Pons (tissue), 1 donor: ENCODE data around the gene GNG7.
"Not testable (repeated sequence)": the region's sequence is repeated elsewhere in the genome, so short reads cannot be mapped to it uniquely, and the experiment has no call there.

Experiments
- DNase-seq: peaks from one replicate; pipeline ENCODE4 v3.0.0-alpha.2; 2016; ENCODE audit warnings: low spot score

The GNG7 gene

DNA sequence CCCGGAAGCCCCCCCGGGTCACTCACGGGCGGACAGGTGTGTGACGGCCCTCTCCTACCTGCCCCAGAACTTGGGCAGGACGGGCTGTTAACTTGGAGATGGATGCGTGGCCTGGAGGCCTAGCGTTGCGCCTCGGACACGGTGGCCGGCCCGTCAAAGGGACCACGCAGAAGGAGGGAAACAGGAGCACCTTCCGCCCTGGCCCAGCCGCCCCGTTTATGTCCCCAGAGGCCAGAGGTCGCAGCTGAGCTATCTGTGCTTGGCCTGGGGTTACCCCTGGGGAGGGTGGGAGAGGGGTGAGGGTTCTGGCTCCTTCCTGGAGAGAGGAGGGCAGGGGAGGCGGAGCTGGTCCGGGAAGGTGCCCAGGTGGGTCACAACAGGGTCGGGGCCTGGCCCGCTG is 190.9 kb downstream of the GNG7 start:
- DNase-seq, result no peak

DNA sequence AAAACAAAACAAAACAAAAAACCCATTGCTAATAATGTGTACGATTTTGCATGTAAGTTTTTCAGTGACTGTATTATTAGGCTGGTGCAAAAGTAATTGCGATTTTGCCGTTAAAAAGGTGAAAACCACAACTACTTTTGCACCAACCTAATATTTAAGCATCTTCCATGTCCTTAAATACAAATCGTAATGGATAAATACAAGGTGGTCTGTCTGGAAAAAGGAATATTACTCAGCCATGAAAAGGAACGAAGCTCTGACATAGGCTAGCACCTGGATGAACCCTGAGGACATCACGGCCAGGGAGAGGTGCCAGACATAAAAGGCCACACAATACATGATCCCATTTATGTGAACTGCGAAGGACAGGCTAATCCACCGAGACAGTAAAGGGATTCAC is 193.4 kb downstream of the GNG7 start:
- no peak for DNase-seq

DNA sequence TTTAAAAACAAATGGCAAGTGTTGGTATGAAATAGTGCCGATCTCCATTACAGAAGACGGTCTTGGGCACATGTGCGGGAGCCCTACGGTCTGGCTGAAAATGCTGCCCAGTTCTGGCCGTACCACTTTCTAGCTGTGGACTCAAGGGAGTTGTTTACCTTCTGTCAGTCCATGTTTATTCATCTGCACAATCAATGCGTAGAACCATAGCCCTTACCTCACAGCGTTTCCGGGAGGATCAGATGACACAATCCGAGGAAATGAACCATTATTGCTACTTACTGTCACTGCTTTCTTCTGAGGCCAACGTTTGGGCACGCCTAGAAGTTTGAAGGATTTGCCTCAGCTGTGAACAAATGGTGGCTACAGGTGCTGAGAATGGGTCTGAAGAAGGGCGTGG is 195.4 kb downstream of the GNG7 start:
- DNase-seq, result peak; percentile 18

DNA sequence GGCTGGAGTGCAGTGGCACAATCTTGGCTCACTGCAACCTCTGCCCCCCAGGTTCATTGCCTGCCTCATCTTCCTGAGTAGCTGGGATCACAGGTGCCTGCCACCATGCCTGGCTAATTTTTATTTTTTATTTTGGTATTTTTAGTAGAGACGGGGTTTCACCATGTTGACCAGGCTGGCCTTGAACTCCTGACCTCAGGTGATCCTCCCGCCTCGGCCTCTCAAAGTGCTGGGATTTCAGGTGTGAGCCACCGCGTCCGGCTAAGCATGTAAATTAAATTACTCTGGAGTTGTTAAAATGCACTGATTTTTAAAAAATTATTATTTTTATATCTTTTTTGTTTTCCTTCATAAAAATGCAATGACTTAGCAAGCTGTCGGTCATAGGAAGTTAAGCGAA is 195.8 kb downstream of the GNG7 start:
- DNase-seq, result not testable (repeated sequence)

DNA sequence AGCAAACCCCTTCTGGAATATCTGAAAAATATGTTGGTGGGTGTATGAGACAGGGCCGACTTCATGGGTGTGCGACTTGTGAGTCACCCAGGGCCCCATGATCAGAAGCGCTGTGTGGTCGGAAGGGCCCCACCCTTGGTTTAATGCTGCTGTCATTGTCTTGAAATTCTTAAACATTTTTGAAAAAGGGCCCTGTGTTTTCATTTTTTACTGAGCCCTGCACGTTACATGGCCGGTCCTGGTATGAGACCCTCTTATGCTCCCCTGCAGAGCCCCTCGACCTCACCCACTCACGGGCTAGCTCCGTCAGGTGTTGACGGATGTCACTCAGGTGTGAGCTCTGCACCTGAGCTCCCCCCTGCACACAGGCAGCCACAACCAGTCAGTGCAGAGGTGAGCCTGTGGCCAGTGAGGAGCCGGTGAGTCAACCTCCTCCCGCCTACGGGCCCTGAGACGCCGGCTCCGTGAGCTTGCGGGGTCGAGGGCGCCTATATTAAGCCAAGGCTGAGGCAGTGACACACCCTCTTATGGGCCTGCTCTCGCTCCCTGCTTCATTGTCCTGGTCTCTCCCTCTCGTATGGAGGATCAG is 198.9 kb downstream of the GNG7 start:
- no peak for DNase-seq

DNA sequence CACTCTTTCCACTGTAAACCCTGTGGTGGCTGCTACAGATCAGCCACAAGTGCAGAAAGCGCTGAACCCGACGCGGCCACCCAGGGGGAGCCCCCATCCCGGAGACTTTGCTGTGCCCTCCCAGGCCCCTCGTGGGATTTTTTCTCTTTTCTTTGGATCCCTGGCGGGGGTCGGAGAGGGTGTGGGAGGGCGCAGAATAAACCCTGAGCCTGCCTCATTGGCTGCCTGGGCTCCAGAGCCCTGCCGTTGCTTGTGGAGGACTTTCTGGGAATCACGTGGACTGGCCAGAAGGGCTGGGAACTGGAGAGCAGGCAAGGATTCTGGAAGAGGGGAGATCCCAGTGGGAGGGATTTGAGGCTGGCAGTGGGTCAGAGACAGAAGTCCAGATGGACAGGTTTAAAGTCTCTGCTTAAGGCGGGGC is 201.6 kb downstream of the GNG7 start:
- DNase-seq, result no peak

DNA sequence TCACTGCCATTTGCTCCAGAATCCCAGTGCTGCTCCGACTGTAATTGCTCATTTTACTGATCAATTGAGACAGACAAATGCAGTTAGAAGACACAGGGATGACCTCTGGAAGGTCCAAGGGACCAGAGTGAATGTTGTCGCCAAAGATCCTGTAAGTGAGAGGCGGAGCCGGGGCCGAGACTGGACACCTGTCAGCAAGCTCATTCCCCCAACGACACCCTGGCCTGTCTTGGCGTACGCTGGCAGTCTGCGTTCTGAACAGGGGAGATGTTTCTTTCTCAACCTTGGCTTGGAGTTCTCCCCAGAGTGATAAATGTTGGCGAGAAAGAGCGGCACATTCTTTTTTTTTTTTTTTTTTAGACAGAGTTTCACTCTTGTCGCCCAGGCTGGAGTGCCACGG is 202.3 kb downstream of the GNG7 start:
- no peak for DNase-seq

DNA sequence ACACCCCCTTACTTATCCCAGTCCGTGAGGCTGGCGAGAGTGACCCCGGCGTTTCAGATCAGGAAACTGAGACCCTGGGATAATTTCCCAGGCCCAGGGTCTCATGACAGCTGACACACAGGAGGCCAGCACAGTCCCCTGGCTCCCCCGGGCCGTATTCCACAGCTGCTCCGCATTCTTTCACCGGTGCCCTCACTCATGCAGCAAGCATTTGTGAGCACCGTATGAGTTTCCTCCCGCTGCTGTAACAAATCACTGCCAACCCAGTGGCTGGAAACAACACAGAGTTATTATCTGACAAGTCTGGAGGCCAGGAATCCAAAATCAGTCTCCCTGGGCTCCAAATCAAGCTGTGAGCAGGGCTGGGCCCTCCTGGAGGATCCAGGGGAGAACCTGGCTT is 205.3 kb downstream of the GNG7 start:
- DNase-seq, result no peak

DNA sequence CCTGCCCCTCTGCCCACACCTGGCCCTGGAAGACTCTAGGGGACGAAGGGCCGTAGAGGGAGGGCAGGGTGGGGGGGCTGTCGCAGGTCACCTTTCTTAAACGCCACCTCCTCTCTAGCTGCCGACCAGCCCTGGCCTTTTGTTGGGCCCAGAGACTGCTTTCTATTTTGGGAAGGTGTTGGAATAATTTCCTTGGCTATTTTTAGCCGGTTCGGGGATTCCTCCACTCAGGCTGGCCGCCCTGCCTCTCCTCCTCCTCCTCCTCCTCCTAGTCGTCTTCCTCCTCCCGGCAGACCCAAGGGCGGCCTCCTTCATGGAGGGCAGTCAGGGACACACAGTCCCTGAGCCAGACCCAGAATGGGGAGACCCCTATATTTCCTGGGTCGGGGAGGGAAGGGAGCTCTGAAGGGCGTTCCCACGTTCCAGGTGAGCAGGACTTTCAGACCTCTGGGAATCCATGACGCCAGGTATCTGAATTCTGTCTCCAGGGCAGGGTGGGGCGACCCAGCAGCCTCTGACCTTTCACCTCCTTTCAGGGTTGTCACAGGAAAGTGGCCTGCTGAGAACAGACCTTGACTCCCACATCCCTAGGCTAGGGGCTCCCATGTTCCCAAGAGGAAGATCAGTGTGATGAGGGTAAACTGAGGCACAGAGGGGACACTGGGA is 206.7 kb downstream of the GNG7 start:
- DNase-seq, result no peak

DNA sequence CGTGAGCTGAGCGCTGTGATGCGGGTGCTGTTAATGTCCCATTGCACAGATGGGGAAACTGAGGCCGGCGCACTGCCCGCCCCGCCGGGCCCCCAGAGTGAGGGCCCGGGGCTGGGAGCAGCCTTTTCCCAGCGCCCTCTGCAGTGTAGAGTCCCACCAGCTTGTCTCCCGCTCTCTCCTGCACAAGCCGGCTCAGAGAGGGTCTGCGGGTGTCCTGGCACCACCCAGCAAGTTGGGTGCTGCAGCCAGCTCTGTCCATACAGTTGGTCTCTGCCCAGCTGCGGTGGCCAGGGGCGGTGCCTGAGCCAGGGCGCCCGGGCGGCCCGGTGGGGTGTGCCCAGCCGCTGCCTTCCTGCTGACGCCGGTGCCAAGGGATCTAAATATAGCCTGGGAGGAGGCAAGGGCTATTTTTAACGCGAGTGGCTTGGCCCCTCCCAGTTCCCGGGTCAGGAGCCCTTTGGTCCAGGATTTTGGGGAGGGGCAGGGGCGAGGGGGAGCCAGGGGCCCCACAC is 207.3 kb downstream of the GNG7 start:
- DNase-seq, result no peak

DNA sequence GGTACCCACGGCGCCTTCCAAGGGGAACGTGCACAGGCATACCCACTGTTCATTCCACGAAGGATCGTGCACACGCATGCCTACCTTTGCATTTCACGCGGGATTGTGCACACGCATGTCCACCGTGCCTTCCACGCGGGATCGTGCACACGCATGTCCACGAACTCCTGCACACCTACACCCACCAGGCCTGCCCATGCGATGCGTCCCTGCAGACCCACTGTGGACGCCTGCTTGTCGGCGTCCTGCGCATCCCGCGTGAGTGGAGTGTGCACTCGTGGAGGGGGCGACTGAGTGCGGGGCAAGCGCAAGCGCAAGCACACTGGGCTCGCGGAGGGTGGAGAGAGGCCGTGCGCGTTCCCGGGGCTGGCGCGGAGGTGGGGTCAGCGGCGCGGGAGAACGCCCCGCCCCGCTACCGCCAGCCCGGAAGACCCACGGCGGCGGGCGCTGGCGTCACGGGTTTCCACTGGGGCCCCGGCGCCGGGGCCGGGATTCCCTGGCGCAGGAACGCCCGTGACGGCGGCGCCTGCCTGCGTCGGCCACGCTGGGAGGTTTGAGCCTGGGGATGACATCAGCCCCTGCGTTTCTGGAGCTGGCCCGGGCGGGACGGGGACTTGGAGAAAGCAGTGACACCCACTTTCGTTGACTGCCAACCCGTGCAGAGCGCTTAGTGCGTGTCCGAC is 207.9 kb downstream of the GNG7 start:
- peak; percentile 49 for DNase-seq

DNA sequence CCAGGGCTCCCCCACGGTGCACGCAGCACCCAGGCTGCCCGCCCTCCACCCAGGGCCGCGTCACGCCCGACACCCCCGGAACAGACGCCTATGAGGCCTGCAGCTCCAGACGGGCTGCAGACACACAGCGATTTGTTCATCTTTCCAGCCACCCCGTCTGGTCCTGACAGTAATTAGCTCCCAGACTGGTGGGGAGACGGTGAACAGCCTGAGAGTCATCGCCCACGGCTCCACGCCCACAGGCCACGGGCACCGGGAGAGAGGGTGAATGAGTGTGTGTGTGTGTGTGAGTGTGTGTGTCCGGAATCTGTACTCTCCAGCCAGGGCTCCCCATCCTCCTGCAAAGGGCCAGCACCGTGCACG is 208.4 kb downstream of the GNG7 start:
- DNase-seq, result no peak

DNA sequence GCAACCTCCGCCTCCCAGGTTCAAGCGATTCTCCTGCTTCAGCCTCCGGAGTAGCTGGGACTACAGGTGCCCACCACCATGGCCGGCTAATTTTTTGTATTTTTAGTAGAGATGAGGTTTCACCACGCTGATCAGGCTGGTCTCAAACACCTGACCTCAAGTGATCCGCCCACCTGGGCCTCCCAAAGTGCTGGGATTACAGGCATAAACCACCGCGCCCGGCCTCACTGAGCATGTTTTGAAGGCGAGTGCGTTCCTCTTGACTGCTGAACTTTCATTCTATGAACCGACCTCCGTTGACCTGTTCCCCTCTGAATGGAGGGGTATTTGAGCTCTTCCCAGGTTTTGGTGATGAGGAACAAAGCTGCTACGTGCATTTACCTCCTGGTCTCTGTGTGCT is 209.0 kb downstream of the GNG7 start:
- not testable (repeated sequence) for DNase-seq

DNA sequence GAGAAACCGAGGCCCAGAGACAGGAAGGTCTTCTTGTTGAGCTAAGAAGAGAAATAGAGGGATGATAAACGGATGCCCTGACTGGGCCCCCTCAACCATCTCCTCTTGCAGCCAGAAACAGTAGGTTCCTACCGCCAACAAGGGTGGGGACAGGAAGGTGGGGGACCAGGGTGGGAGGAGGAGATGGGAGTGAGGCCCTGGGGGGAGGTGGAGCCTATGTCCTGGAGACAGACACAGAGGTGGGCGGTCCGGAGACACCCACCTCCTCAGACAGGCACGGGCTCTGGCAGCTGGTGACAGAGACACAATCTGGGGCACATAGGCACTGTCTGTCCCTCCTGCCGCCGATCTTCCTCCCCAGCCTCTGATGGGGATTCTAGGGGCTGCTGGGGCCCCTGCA is 209.6 kb downstream of the GNG7 start:
- no peak for DNase-seq

DNA sequence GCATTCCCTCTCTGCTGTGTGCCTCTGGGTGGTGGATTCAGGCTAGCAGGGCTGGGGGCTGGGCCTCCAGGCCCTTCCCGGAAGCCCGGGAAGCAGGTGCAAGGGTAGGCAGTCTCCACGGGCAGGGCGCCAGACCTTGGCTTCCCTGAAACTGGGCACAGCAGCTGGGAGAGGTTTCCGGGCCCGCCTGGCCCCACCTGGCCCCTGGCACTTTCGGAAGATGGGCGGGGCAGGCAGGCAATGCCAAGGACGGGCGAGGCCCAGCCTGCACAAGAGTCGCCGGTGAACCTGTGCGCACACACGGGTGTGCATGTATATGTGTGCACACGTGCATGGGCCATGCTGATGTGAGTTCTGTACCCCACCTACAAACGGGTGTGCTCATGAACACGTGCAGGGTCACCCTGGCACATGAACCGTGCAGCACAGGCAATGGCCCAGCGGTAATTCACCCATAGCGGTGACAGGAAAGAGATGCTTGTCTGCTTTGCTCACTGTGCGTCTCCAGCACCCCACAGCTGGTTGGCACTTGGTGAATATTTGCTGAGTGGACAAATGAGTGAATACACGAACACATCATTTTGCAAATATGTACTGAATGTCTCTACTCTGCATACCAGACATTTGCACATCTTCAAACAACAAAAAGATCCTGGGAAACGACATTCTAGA is 211.2 kb downstream of the GNG7 start:
- DNase-seq, result no peak

DNA sequence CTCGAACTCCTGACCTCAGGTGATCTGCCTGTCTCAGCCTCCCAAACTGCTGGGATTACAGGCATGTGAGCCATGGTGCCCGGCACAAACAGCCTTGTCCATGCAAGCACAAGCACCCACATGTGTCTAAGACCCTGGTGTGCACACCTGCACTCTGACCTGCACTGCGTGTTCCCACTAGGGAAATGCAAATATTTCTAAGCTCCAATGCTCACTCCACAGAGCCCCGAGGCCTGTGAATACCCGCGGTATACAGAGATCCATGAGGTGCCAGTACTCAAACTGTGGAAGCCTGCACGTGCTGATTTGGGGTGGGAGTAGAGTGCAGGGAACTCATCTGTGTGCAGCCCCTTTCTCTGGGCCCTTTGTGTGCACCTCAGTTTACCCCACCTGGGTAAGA is 211.8 kb downstream of the GNG7 start:
- no peak for DNase-seq

DNA sequence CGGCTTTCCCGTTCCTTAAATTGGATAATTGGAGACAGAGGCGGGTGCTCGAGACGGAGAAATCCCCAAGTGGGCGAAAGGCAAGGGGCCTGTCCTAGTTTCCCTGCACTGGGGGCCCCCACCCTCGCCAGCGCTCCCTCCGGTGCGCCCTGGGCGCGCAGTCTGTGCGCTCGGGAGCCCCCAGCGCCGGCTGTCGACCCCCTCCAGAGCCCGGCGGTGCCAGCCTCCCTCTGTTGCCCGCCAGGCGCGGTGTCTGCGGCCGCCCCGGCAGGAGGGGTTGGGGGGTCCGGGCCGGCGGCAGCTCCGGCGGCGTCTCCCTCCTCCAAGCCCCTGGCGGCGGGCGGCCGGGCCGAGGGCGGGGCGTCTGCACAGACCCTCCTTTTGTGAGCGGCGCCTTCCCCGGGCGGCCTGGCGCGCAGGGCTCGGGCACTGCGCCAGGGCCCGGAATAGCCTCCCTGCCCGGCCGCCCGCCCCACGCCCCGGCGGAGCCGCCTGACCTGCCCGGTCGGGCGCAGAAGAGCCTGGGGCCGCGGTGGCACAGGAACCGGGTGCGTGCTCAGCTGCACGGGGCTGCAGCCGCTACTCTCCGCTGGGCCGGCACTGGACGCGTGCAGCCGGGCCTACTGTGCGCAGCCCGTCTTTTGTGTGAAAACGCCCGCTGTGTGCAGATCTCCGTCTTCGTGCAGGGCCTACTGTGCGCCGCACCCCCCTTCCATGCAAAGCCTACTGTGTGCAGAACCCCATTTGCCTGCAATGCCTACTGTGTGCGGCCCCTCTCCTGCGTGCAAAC is 213.4 kb downstream of the GNG7 start:
- DNase-seq, result no peak

DNA sequence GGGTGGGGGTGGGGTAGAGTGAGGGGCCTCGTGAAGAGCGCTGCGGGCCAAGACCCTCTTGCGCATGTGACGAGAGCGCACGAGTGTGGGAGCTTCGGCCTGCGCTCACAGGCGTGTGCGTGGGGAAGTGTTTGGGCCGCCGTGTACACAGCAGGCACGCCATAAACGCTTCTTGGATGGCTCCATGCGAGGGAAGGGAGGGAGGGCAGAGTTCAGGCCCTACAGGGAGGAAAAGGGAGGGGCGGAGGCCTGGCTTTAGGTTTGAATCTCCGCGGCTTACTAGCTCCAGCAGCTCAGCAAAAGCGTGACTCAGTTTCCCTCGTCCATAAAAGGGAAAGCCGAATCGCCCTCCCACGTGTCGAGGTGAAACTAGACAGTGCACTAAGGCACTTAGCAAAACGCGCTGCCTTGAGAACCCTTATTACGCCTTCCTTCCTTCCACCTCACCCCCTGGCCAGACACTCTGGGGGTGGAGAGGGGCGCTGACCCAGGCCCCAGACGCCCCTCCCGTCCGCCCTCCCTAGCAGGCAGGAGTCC is 214.0 kb downstream of the GNG7 start:
- no peak for DNase-seq

DNA sequence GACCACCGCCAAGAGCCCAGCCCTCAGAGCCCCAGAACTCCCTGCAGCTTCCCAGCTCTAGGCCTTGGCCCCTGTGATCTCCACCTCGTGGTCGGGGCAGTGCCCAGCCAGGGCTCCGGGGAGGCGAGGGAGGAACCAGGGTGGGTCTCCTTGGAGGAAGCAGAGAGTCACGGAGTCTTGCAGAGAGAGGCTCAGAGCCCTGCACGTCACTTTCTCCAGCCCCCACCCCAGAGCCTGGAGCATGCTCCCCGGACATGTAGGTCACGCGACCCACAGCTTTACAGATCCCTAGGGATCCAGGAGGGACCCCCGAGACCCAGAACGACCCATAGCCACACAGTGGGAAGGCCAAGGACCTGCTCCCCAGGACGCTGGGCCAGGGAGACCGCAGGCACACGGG is 214.7 kb downstream of the GNG7 start:
- DNase-seq, result no peak

DNA sequence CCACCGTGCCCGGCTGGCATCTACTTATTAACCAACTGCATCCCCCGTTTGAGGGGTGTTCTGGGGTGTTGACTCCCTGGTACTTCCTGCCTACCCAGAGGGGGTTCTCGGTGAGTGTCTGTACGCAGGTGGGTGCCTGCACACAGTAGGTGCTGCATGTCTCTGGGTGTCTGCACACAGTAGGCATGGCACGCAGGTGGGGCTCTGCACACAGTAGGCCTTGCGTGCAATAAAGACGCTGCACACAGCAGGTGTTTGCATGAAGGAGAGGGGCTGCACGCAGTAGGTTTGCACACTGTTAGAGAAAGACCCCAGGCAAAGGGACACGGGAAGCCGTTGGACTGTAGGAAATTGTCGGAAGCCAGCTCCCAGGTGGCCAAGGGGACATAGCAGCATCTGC is 215.4 kb downstream of the GNG7 start:
- DNase-seq, result no peak

DNA sequence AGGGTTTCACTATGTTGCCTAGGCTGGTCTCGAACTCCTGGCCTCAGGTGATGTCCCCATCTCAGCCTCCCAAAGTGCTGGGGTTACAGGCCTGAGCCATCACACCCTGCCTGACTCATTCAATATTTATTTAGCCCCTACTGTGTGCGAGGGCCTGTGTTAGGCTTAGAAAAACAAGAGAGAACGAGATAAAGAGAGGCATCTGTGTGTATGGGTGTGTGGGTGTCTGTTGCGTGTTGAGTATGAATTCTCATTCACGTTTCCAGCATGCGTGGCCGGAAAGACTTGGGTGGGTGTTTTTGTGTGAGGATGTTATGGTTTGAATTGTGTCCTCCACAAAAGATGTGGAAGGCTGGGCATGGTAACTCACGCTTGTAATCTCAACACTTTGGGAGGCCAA is 217.1 kb downstream of the GNG7 start:
- DNase-seq, result no peak
